ENCODE data around the gene IRX2. TPM values are rescaled to one million over a fixed set of nuclear protein-coding genes. Genes with fewer than 3 reads are reported as not detected.
A peak's percentile ranks its signal among the peaks of the same experiment; 100 is the strongest.

IRX2 gene
- polyA plus RNA-seq, 5 donors = 49.9 to 70.7 (median 69.5) TPM

GRCh38 chr5:2742921-2743679 is 8.4 kb downstream of the IRX2 start:
- peak; percentile 36 to 42 for DNase-seq

GRCh38 chr5:2741956-2742355 is 9.5 kb downstream of the IRX2 start:
- DNase-seq = peak in 1 of 2 donors; percentile 27

GRCh38 chr5:2740876-2741555 is 10.5 kb downstream of the IRX2 start:
- DNase-seq = peak; percentile 20 to 29

GRCh38 chr5:2740051-2740875 is 11.2 kb downstream of the IRX2 start:
- peak; percentile 18 to 34 for DNase-seq

GRCh38 chr5:2739360-2740050 is 12.0 kb downstream of the IRX2 start:
- peak; percentile 27 to 48 for DNase-seq

GRCh38 chr5:2738700-2739359 is 12.6 kb downstream of the IRX2 start:
- no peak for DNase-seq

- peak in 1 of 2 donors; percentile 3 for DNase-seq
Measured at GRCh38 chr5:2738156-2738699, 13.2 kb downstream of the IRX2 start.

- no peak for DNase-seq
Measured at GRCh38 chr5:2737273-2738155, 14.0 kb downstream of the IRX2 start.

GRCh38 chr5:2736872-2737271 is 14.6 kb downstream of the IRX2 start:
- DNase-seq = no peak

GRCh38 chr5:2735996-2736395 is 15.5 kb downstream of the IRX2 start:
- no peak for DNase-seq

GRCh38 chr5:2732850-2733249 is 18.6 kb downstream of the IRX2 start:
- no peak for DNase-seq

- no peak for DNase-seq
Measured at GRCh38 chr5:2732004-2732403, 19.5 kb downstream of the IRX2 start.

GRCh38 chr5:2729189-2729588 is 22.3 kb downstream of the IRX2 start:
- no peak for DNase-seq

GRCh38 chr5:2727550-2727949 is 23.9 kb downstream of the IRX2 start:
- DNase-seq = no peak

- no peak for DNase-seq
Measured at GRCh38 chr5:2725980-2726765, 25.3 kb downstream of the IRX2 start.

- no peak for DNase-seq
Measured at GRCh38 chr5:2724831-2725230, 26.6 kb downstream of the IRX2 start.

GRCh38 chr5:2724031-2724581 is 27.4 kb downstream of the IRX2 start:
- DNase-seq = no peak

- DNase-seq = no peak
Measured at GRCh38 chr5:2722901-2723300, 28.6 kb downstream of the IRX2 start.
